NT2/D1 (cell line): Measurements from ENCODE around the gene ISCA1.

ENCODE experiments used
- SUZ12 ChIP-seq: IDR thresholded peaks from 2 replicates; pipeline ENCODE4 v1.6.1; 2011; ENCODE audit not compliant: insufficient read length, insufficient read depth; ENCODE audit errors: extremely low read depth
- YY1 ChIP-seq: IDR thresholded peaks from 2 replicates; pipeline ENCODE4 v1.6.1; 2011; ENCODE audit not compliant: insufficient read length, insufficient read depth

DNA sequence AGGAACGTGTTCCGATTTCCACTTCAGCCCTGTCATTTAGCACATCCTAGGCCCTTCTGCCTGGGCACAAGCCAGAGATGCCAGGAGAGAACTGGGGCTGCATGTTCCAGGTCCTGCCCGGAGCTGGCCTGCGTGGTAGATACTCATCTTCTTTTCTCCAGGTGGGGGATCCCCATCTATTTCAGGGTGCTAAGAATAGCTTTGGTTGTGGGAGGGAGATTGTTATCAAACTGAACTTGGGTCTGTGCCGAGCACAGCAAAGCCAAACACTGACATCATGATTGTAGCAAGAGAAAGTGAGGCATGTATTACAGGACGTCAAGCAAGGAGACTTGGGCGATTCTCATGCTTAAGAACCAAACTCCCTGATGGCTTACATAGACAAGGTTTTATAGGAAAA lies 41.1 kb downstream of the ISCA1 start:
- no peak for TF ChIP-seq YY1
- TF ChIP-seq SUZ12: no peak
